Stimulated activated naive CD8-positive, alpha-beta T cell treated with anti-CD3 and anti-CD28 coated beads, Interleukin-15, Interleukin-2, amounts not matched to agents 100 ng/mL and 50 ng/mL, for 24 hours (primary cell): ENCODE data around the gene ABCA7.
A peak's percentile ranks its signal among the peaks of the same experiment; 100 is the strongest.

Source experiments
- H3K27ac Mint-ChIP-seq: one replicate; pipeline ENCODE4 v1.8.0; 2021; ENCODE audit warnings: mild to moderate bottlenecking, mixed read lengths
- H3K27me3 Mint-ChIP-seq: one replicate; pipeline ENCODE4 v1.8.0; 2021; ENCODE audit warnings: mixed read lengths
- H3K36me3 Mint-ChIP-seq: one replicate; pipeline ENCODE4 v1.8.0; 2021; ENCODE audit warnings: low read depth, mixed read lengths
- H3K4me1 Mint-ChIP-seq: one replicate; pipeline ENCODE4 v1.8.0; 2021; ENCODE audit warnings: low read depth, mixed read lengths
- H3K4me3 Mint-ChIP-seq: one replicate; pipeline ENCODE4 v1.8.0; 2021; ENCODE audit warnings: mild to moderate bottlenecking, mixed read lengths
- H3K9me3 Mint-ChIP-seq: one replicate; pipeline ENCODE4 v1.8.0; 2021; ENCODE audit warnings: mixed read lengths

Gene ABCA7

GRCh38 chr19:1039646-1040475, at the start of gene ABCA7:
Gene ABCA7 (plus strand): TSS chr19:1040107. CDS start chr19:1041362, 1,255 bp downstream.
- H3K4me1 Mint-ChIP-seq: peaks cover 47% of the 10 kb centered on the region
- no peaks in the 10 kb centered on the region for H3K9me3 Mint-ChIP-seq
- H3K36me3 Mint-ChIP-seq: peaks cover 20% of the 10 kb centered on the region

GRCh38 chr19:990119-990571, 49.8 kb upstream of the ABCA7 start:
- Mint-ChIP-seq H3K27ac (no peak overlapping the region), H3K36me3 (peaks cover 24% of the 10 kb centered on the region), H3K27me3 (no peaks in the 10 kb centered on the region), H3K4me3 (no peak overlapping the region), H3K9me3 (no peaks in the 10 kb centered on the region), H3K4me1 (peaks cover 8% of the 10 kb centered on the region)

More at GRCh38 chr19:1039646-1040475, at the start of gene ABCA7:
- Mint-ChIP-seq H3K4me3 (peak within 1 kb of the TSS; percentile 89), H3K27ac (peak within 1 kb of the TSS; percentile 76), H3K27me3 (no peaks in the 10 kb centered on the region)

- Mint-ChIP-seq H3K27ac (no peak overlapping the region), H3K36me3 (peaks cover 24% of the 10 kb centered on the region), H3K4me1 (peaks cover 4% of the 10 kb centered on the region), H3K4me3 (no peak overlapping the region), H3K27me3 (no peaks in the 10 kb centered on the region), H3K9me3 (no peaks in the 10 kb centered on the region)
These were observed 49.2 kb upstream of the ABCA7 start for GRCh38 chr19:990746-991145.

- peaks cover 24% of the 10 kb centered on the region for H3K36me3 Mint-ChIP-seq
- H3K4me1 Mint-ChIP-seq: peaks cover 9% of the 10 kb centered on the region
- H3K4me3 Mint-ChIP-seq: no peak overlapping the region
- H3K27ac Mint-ChIP-seq: no peak overlapping the region
- H3K9me3 Mint-ChIP-seq: no peaks in the 10 kb centered on the region
- H3K27me3 Mint-ChIP-seq: peaks cover under 1% of the 10 kb centered on the region
These were observed 48.6 kb upstream of the ABCA7 start for GRCh38 chr19:991174-991931.

- Mint-ChIP-seq H3K4me3 (no peak overlapping the region), H3K27ac (no peak overlapping the region), H3K36me3 (peaks cover 19% of the 10 kb centered on the region), H3K9me3 (no peaks in the 10 kb centered on the region), H3K27me3 (peaks cover 6% of the 10 kb centered on the region), H3K4me1 (peaks cover 12% of the 10 kb centered on the region)
These were observed 47.8 kb upstream of the ABCA7 start for GRCh38 chr19:991932-992669.

GRCh38 chr19:992670-993055, 47.2 kb upstream of the ABCA7 start:
- Mint-ChIP-seq H3K27me3 (peaks cover 8% of the 10 kb centered on the region), H3K9me3 (no peaks in the 10 kb centered on the region), H3K4me1 (peaks cover 14% of the 10 kb centered on the region), H3K27ac (no peak overlapping the region), H3K36me3 (peaks cover 15% of the 10 kb centered on the region), H3K4me3 (no peak overlapping the region)

- Mint-ChIP-seq H3K36me3 (peaks cover 11% of the 10 kb centered on the region), H3K27ac (no peak overlapping the region), H3K9me3 (no peaks in the 10 kb centered on the region), H3K4me1 (peaks cover 15% of the 10 kb centered on the region), H3K27me3 (peaks cover 14% of the 10 kb centered on the region), H3K4me3 (no peak overlapping the region)
These were observed 46.5 kb upstream of the ABCA7 start for GRCh38 chr19:993361-993830.

GRCh38 chr19:993831-994393, 46.0 kb upstream of the ABCA7 start:
- Mint-ChIP-seq H3K4me3 (no peak overlapping the region), H3K27ac (no peak overlapping the region), H3K27me3 (peaks cover 17% of the 10 kb centered on the region), H3K9me3 (no peaks in the 10 kb centered on the region), H3K4me1 (peaks cover 15% of the 10 kb centered on the region), H3K36me3 (peaks cover 8% of the 10 kb centered on the region)

- peaks cover 15% of the 10 kb centered on the region for H3K4me1 Mint-ChIP-seq
- H3K27me3 Mint-ChIP-seq: peaks cover 23% of the 10 kb centered on the region
- H3K27ac Mint-ChIP-seq: no peak overlapping the region
- peaks cover 8% of the 10 kb centered on the region for H3K36me3 Mint-ChIP-seq
- H3K9me3 Mint-ChIP-seq: no peaks in the 10 kb centered on the region
- no peak overlapping the region for H3K4me3 Mint-ChIP-seq
These were observed 45.4 kb upstream of the ABCA7 start for GRCh38 chr19:994516-994915.

GRCh38 chr19:995051-995827, 44.7 kb upstream of the ABCA7 start:
- Mint-ChIP-seq H3K4me1 (peaks cover 15% of the 10 kb centered on the region), H3K36me3 (peaks cover 8% of the 10 kb centered on the region), H3K27ac (no peak overlapping the region), H3K4me3 (no peak overlapping the region), H3K9me3 (no peaks in the 10 kb centered on the region), H3K27me3 (peaks cover 24% of the 10 kb centered on the region)

GRCh38 chr19:996051-996838, 43.7 kb upstream of the ABCA7 start:
- H3K4me1 Mint-ChIP-seq: peaks cover 15% of the 10 kb centered on the region
- peaks cover 8% of the 10 kb centered on the region for H3K36me3 Mint-ChIP-seq
- H3K27me3 Mint-ChIP-seq: peaks cover 24% of the 10 kb centered on the region
- peak overlapping the region; percentile 49 for H3K27ac Mint-ChIP-seq
- H3K4me3 Mint-ChIP-seq: peak overlapping the region; percentile 53
- H3K9me3 Mint-ChIP-seq: no peaks in the 10 kb centered on the region

GRCh38 chr19:998064-998463, 41.8 kb upstream of the ABCA7 start:
- Mint-ChIP-seq H3K9me3 (no peaks in the 10 kb centered on the region), H3K4me3 (no peak overlapping the region), H3K36me3 (peaks cover 4% of the 10 kb centered on the region), H3K27ac (no peak overlapping the region), H3K27me3 (peaks cover 28% of the 10 kb centered on the region), H3K4me1 (peaks cover 15% of the 10 kb centered on the region)

- Mint-ChIP-seq H3K4me1 (peaks cover 15% of the 10 kb centered on the region), H3K27me3 (peaks cover 28% of the 10 kb centered on the region), H3K27ac (no peak overlapping the region), H3K4me3 (no peak overlapping the region), H3K36me3 (peaks cover 4% of the 10 kb centered on the region), H3K9me3 (no peaks in the 10 kb centered on the region)
These were observed 40.6 kb upstream of the ABCA7 start for GRCh38 chr19:999379-999719.
